Thymus (tissue), 11 donors: ENCODE data around the gene LIPN. TPM values are rescaled to one million over a fixed set of nuclear protein-coding genes. Genes with fewer than 3 reads are reported as not detected.

Experiments
- DNase-seq, 9 donors: peaks; one replicate each; pipeline ENCODE4 v3.0.0-alpha.2; 2013; ENCODE audit warnings: low spot score in 9 of 9, low read depth in 6 of 9, missing footprints in 1 of 9
- H3K27ac ChIP-seq, 2 donors: one replicate each; pipeline ENCODE4 v1.5.1; 2013; ENCODE audit warnings: control low read depth in 1 of 2, low read depth in 1 of 2, low read length in 1 of 2, mild to moderate bottlenecking in 1 of 2, moderate library complexity in 1 of 2
- H3K27me3 ChIP-seq, 2 donors: one replicate each; pipeline ENCODE4 v1.5.1; 2013; ENCODE audit warnings: low read length in 1 of 2; ENCODE audit not compliant: control insufficient read depth in 2 of 2, insufficient read depth in 1 of 2
- H3K36me3 ChIP-seq, 2 donors: one replicate each; pipeline ENCODE4 v1.5.1; 2013; ENCODE audit warnings: low read length in 1 of 2, mild to moderate bottlenecking in 1 of 2, moderate library complexity in 1 of 2; ENCODE audit not compliant: control insufficient read depth in 2 of 2, insufficient read depth in 2 of 2
- H3K4me1 ChIP-seq, 2 donors: one replicate each; pipeline ENCODE4 v1.5.1; 2013; ENCODE audit warnings: low read length in 2 of 2; ENCODE audit not compliant: control insufficient read depth in 2 of 2, insufficient read depth in 2 of 2
- H3K4me3 ChIP-seq, 2 donors: one replicate each; pipeline ENCODE4 v1.5.1; 2013; ENCODE audit warnings: low read length in 2 of 2, control low read depth in 1 of 2, mild to moderate bottlenecking in 1 of 2
- H3K9me3 ChIP-seq, 2 donors: one replicate each; pipeline ENCODE4 v1.5.1; 2013; ENCODE audit warnings: low read length in 1 of 2, mild to moderate bottlenecking in 1 of 2; ENCODE audit not compliant: control insufficient read depth in 2 of 2, insufficient read depth in 1 of 2
- WGBS: extraction: QIAGEN DNeasy Blood & Tissue Kit; methylation state at CpG from one replicate; pipeline ENCODE4 v1.1.7; 2013; 5-methylcytosine and 5-hydroxymethylcytosine counted together
- polyA plus RNA-seq: library from polyadenylated mRNA; stranded (reverse); fragments of 200-250 nt; gene quantifications from one replicate; pipeline ENCODE4 v1.2.3, GENCODE V29; 2013
- total RNA-seq: library from RNA; stranded (reverse); fragments of 120-200 nt; gene quantifications from one replicate; pipeline ENCODE4 v1.2.4, GENCODE V29; 2013
- donor health status: healthy.

Gene LIPN
- total and polyA plus RNA-seq, 2 donors, result 0.09 to 0.50 TPM

DNA sequence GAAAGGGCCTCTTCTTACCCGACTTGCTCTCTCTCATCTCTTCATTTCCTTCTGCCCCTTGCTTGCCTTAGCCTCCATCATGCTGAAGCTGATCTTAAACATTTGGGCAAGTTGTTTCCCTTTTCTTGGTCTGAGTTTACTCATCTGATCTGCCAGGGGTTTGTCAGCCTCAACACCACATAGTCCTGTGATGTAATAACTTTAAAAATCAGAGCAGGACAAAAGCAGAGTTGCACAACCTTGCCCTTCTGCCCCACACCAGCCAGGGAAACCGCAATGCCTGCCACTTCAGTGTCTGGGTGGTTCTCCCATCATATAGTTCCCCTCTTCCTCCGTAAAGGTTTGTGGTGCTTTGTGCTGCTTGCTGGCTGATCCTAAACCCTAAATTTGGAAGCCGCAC, 32.8 kb downstream of the LIPN start:
- Histone ChIP-seq H3K36me3 (no peaks in the 10 kb centered on the region), H3K27ac (no peak overlapping the region), H3K4me3 (no peak overlapping the region), H3K27me3 (no peaks in the 10 kb centered on the region), H3K9me3 (no peaks in the 10 kb centered on the region), H3K4me1 (peaks cover 0 to 3% of the 10 kb centered on the region in 2 donors)
- WGBS, result 96% methylated on average over 4 of the region's 4 CpGs
- no peak for DNase-seq

DNA sequence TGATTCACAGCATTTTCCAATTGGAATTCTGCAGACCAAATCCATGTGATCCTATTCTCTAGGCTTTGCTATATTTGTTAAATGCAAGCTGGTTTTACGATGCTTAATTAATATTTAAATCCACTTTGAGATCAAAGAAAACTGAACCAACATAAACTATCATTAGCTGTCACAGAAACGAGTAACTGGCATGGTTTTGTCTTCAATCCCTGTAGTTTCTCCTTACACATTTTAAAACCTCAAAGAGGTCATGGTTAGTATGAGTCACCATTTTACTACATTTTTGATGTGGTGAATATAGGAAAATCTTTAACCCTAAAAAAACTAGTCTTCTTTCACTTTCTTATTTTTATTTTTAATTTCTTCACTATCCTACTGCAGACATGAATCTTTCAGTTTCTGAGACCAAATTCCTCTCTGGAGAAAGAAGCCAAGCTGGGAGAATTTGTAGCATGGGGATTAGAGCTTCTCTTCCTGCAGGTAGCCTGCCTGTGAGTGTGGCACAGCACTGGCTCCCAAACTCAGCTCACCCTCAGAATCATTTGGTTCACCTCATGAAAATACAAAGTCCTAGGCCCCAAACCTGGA, 34.0 kb downstream of the LIPN start:
- H3K27me3 ChIP-seq, result no peaks in the 10 kb centered on the region
- WGBS, result 47% methylated on average over 2 of the region's 2 CpGs
- no peak overlapping the region for H3K4me3 ChIP-seq
- peaks cover 0 to 3% of the 10 kb centered on the region in 2 donors for H3K4me1 ChIP-seq
- H3K36me3 ChIP-seq, result no peaks in the 10 kb centered on the region
- H3K9me3 ChIP-seq, result no peaks in the 10 kb centered on the region
- H3K27ac ChIP-seq, result no peak overlapping the region
- peak in 2 of 9 donors; percentile 6 to 37 for DNase-seq

DNA sequence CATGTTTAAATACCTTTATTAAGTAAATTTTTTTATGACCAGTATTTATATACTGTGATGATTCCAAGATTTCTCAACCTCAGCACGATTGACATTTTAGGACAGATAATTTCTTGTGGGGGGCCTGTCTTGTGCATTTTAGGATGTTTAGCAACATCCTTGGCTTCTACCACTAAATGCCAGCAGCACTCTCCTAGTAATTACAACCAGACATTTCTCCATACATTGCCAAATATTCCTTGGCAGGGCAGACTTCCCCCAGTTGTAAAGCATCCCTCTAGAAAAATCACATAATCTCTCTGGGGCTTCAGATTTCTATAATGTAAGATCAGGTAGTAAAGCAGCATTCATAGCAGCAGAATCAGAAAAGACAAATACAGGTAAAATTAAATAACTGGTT, 34.9 kb downstream of the LIPN start:
- no peaks in the 10 kb centered on the region for H3K9me3 ChIP-seq
- H3K4me3 ChIP-seq, result no peak overlapping the region
- no peaks in the 10 kb centered on the region for H3K27me3 ChIP-seq
- no peaks in the 10 kb centered on the region for H3K36me3 ChIP-seq
- 98% methylated on average over 1 of the region's 1 CpG for WGBS
- no peak overlapping the region for H3K27ac ChIP-seq
- no peak for DNase-seq
- H3K4me1 ChIP-seq, result peaks cover 0 to 3% of the 10 kb centered on the region in 2 donors

DNA sequence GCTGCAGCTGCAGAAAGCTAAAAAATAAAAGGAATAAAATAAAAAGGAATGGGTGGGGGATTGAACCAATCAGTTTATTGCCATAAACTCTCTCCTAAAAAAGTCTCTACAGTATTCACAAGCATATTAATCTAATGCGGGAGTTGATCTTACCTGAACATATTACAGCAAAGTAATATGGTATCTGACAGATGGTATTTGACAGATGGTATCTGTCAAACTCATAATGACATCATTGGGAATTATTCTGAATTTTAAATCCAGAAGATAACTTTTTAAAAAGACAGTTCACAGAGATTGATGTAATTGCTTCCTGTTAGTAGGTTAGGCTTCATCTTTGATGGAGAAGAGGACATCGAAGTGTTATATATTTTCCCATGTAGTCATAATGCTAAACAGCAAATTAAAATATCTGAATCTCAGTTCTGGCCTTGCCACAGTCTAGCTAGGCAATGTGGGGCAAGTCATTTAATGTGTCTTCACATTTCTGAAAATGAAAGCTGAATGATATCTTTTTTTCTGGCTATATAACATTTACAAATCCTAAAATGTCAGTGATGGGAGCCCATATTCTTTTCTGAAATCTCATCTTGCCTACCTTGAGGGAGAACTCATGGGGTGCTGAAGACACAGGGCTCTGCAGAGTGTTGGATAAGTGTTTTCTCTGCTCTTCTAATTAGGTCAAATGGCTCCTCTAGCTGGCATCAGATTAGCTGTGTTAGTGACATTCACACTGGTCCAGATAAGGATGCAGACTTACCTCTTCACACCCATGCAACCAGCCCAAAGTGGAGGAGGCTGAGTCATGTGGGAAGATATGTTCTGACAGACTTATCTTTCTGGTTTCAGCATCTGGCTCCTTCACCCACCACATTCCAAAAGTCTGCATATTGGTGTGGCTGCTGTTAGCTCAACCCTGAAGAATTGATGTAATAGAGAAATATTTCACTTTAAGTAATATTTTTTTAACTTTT, 40.6 kb downstream of the LIPN start:
- Histone ChIP-seq H3K27me3 (no peaks in the 10 kb centered on the region), H3K36me3 (no peaks in the 10 kb centered on the region), H3K9me3 (no peaks in the 10 kb centered on the region), H3K27ac (no peak overlapping the region), H3K4me3 (no peak overlapping the region), H3K4me1 (no peaks in the 10 kb centered on the region)
- DNase-seq, result no peak
- 99% methylated on average over 2 of the region's 2 CpGs for whole genome bisulfite sequencing

DNA sequence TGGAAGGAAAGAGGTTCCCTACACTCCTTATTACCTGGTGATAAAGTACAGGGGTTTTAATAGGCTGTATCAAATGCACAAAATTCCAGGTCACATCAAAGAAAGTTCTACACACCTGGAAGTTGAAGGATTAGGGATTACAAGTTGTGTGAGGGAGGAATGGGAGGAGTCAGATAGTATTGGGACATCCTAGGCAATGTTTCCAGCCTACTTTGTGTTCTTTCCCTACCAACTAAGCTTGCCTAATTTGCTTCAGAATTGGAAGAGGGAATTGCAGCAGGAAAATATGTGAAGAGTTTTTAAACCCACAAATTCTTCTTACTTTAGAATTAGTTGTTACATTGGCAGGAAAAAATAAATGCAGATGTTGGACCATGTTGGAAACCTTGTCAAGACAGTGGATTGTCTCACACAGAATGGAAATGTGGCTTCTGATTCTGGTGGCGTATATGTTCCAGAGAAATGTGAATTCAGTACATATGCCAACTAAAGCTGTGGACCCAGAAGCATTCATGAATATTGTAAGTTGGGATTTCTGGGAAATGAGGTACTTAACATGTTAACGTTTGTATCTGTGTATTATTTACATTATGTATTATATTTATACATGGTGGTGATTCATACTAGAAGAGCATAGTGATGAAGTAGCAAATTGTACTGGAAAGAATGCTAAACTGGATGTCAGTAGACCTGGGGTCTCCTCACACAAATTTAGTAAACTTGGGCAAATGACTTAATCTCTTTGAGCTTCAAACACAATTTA, 42.9 kb downstream of the LIPN start, which contains the start of gene LIPM:
LIPM (plus strand) TSS at position 208 of the 763 bp plus-strand sequence; CDS start at position 375, 167 bp downstream.
- Histone ChIP-seq H3K9me3 (no peaks in the 10 kb centered on the region), H3K4me3 (no peak within 1 kb of the TSS), H3K27ac (no peak within 1 kb of the TSS), H3K36me3 (no peaks in the 10 kb centered on the region), H3K4me1 (no peaks in the 10 kb centered on the region), H3K27me3 (no peaks in the 10 kb centered on the region)
- no peak for DNase-seq
- WGBS, result over 99% methylated on average over 2 of the region's 2 CpGs

DNA sequence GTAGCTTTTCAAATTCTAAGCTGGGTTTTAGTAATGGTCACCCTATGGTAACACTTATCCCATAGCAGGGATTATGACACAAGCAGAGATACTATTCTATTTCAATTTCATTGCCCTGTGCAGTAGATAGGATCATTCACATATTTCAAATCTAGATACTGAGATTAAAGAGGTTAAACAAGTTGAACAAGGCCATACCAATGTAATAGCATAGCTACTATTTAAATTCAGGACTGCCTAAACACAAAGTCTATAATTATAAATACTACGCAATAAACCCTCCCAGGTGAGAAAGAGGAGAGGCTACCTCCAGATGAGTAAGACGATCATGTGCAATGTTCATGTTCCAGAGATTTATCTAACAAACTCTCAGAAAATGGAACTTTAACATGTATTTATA, 43.8 kb downstream of the LIPN start:
- WGBS, result 97% methylated on average over 2 of the region's 2 CpGs
- Histone ChIP-seq H3K9me3 (no peaks in the 10 kb centered on the region), H3K4me1 (peaks cover 0 to 3% of the 10 kb centered on the region in 2 donors), H3K27ac (no peak overlapping the region), H3K36me3 (no peaks in the 10 kb centered on the region), H3K4me3 (no peak overlapping the region), H3K27me3 (no peaks in the 10 kb centered on the region)
- no peak for DNase-seq

DNA sequence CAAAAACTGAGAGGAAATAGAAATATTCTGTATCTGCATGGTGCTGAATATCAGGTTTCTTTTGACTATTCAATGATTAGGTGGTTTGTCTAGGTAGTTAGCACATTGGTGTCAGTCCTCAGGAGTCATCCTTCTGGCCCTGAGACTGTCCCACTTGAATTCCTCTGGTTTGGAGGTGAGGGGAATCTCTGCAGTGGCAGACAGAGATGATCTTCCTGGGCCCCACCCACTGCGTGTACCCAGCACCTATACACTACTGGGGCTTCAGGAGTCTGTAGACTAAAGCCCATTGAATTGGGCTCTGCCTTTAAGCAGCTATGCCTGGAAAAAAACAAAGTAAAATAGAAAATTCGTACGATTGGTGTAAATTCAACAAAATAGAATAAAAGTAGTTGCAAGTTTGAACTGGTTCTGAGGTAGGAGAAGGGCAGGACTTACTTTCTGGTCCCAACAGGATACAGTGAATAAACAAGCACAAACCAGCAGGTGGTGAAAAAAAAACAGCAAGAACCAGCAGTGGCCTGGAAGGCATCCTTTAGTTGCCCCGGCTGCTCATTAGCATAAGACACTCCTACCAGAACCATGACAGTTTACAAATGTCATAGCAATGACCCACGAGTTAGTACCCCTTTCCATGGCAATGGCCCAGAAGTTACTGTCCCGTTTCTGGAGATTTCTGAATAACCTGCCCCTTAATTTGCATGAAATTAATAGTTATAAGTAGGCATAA, 44.4 kb downstream of the LIPN start:
- H3K27ac ChIP-seq, result no peak overlapping the region
- no peaks in the 10 kb centered on the region for H3K9me3 ChIP-seq
- 93% methylated on average over 6 of the region's 6 CpGs for WGBS
- no peaks in the 10 kb centered on the region for H3K36me3 ChIP-seq
- no peaks in the 10 kb centered on the region for H3K27me3 ChIP-seq
- no peak overlapping the region for H3K4me3 ChIP-seq
- no peak for DNase-seq
- H3K4me1 ChIP-seq, result peaks cover 0 to 3% of the 10 kb centered on the region in 2 donors

DNA sequence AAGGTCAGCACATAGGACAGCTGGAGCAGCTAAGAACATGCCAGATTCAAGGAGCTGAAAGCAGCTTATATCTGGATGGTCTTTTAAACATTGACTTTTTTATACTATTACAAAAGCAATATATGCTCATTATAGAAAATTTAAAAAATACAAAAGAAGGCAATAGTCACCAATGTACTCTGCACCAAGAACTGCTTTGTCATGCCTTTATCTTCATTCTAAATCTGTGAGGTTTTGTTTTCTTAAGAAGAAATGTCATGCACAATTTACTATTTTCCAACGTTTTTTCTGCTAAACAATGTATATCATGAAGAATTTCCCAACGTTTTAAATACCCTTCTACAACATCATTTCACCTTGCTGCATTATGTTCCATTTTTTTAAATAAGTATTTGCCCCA, 45.5 kb downstream of the LIPN start:
- Histone ChIP-seq H3K4me1 (peaks cover 9 to 12% of the 10 kb centered on the region in 2 donors), H3K9me3 (no peaks in the 10 kb centered on the region), H3K4me3 (no peak overlapping the region), H3K27ac (no peak overlapping the region), H3K36me3 (no peaks in the 10 kb centered on the region), H3K27me3 (no peaks in the 10 kb centered on the region)
- no peak for DNase-seq
- 6% methylated on average over 2 of the region's 2 CpGs for WGBS
